GM19193 (cell line): Measurements from ENCODE around the gene DRD5.

Experiments
- POLR2A ChIP-seq: IDR thresholded peaks from 4 replicates; pipeline ENCODE4 v1.6.1; 2011; ENCODE audit not compliant: insufficient read depth, insufficient read length; ENCODE audit errors: extremely low read depth

The DRD5 gene

GRCh38 chr4:9781343-9782135, at the start of gene DRD5:
TSS of gene DRD5 (plus strand) at chr4:9781634. CDS start at chr4:9782030, 396 bp downstream.
- TF ChIP-seq POLR2A: no peak

- no peak for TF ChIP-seq POLR2A
These were observed 45.9 kb upstream of the DRD5 start for GRCh38 chr4:9735515-9735914.

- no peak for TF ChIP-seq POLR2A
These were observed 35.7 kb upstream of the DRD5 start for GRCh38 chr4:9745782-9746181.

GRCh38 chr4:9758641-9759317, 22.7 kb upstream of the DRD5 start:
- TF ChIP-seq POLR2A: no peak

- no peak for TF ChIP-seq POLR2A
These were observed 18.5 kb upstream of the DRD5 start for GRCh38 chr4:9762823-9763475.

GRCh38 chr4:9764155-9764696, 17.2 kb upstream of the DRD5 start:
- no peak for TF ChIP-seq POLR2A

GRCh38 chr4:9765091-9765490, 16.3 kb upstream of the DRD5 start:
- no peak for TF ChIP-seq POLR2A

GRCh38 chr4:9769321-9769720, 12.1 kb upstream of the DRD5 start:
- TF ChIP-seq POLR2A: no peak

GRCh38 chr4:9771034-9771433, 10.4 kb upstream of the DRD5 start:
- no peak for TF ChIP-seq POLR2A

- TF ChIP-seq POLR2A: no peak
These were observed 8.0 kb upstream of the DRD5 start for GRCh38 chr4:9773471-9773870.

GRCh38 chr4:9782136-9782436, 652 bp downstream of the DRD5 start:
- TF ChIP-seq POLR2A: no peak

GRCh38 chr4:9792381-9792780, 10.9 kb downstream of the DRD5 start:
- no peak for TF ChIP-seq POLR2A

- no peak for TF ChIP-seq POLR2A
These were observed 19.4 kb downstream of the DRD5 start for GRCh38 chr4:9800848-9801247.

- no peak for TF ChIP-seq POLR2A
These were observed 23.5 kb downstream of the DRD5 start for GRCh38 chr4:9804918-9805317.

GRCh38 chr4:9808077-9808476, 26.6 kb downstream of the DRD5 start:
- TF ChIP-seq POLR2A: no peak

- TF ChIP-seq POLR2A: no peak
These were observed 30.4 kb downstream of the DRD5 start for GRCh38 chr4:9811806-9812205.
